GM18505 (cell line): Measurements from ENCODE around the gene FOXO6.
A peak's percentile ranks its signal among the peaks of the same experiment; 100 is the strongest.

ENCODE experiments used
- ATAC-seq: cut with Tn5 transposase; IDR thresholded peaks from one replicate; pipeline ENCODE4 v1.9.1; 2021; ENCODE audit not compliant: unreplicated experiment
- POLR2A ChIP-seq: IDR thresholded peaks from 4 replicates; pipeline ENCODE4 v1.6.1; 2011; ENCODE audit warnings: borderline replicate concordance; ENCODE audit not compliant: insufficient read depth, insufficient read length; ENCODE audit errors: extremely low read depth

The FOXO6 gene

GRCh38 chr1:41351262-41352151 lies 9.7 kb upstream of the FOXO6 start:
- no peak for ATAC-seq
- no peak for TF ChIP-seq POLR2A

GRCh38 chr1:41353744-41354143 lies 7.5 kb upstream of the FOXO6 start:
- ATAC-seq = no peak
- TF ChIP-seq POLR2A = no peak

GRCh38 chr1:41354956-41355355 lies 6.3 kb upstream of the FOXO6 start:
- no peak for TF ChIP-seq POLR2A
- ATAC-seq = no peak

- no peak for TF ChIP-seq POLR2A
- ATAC-seq = no peak
Observed at GRCh38 chr1:41355356-41355755, 5.9 kb upstream of the FOXO6 start.

- no peak for TF ChIP-seq POLR2A
- ATAC-seq = no peak
Observed at GRCh38 chr1:41355761-41356160, 5.5 kb upstream of the FOXO6 start.

- no peak for ATAC-seq
- no peak for TF ChIP-seq POLR2A
Observed at GRCh38 chr1:41356752-41357151, 4.5 kb upstream of the FOXO6 start.

- no peak for ATAC-seq
- no peak for TF ChIP-seq POLR2A
Observed at GRCh38 chr1:41357451-41358101, 3.7 kb upstream of the FOXO6 start.

GRCh38 chr1:41358131-41359021 lies 2.9 kb upstream of the FOXO6 start:
- no peak for TF ChIP-seq POLR2A
- no peak for ATAC-seq

- no peak for ATAC-seq
- TF ChIP-seq POLR2A = no peak
Observed at GRCh38 chr1:41359211-41360073, 1.8 kb upstream of the FOXO6 start.

GRCh38 chr1:41360074-41360785 lies 1.0 kb upstream of the FOXO6 start:
- TF ChIP-seq POLR2A = no peak
- ATAC-seq = no peak

- peak; percentile 16 for ATAC-seq
- TF ChIP-seq POLR2A = no peak
Observed at GRCh38 chr1:41361495-41362356, 492 bp downstream of the FOXO6 start.
